C4-2B (cell line): ENCODE results near the gene GRIN2D.

Experiments used
- H3K27ac ChIP-seq: fragments of 450-650 bp; 2 replicates; pipeline ENCODE4 v1.5.1; 2017
- CTCF ChIP-seq: fragments of 450-650 bp; conservative IDR thresholded peaks from 2 replicates; pipeline ENCODE4 v1.5.1; 2017; ENCODE audit warnings: mild to moderate bottlenecking
- ZFX ChIP-seq: fragments of 450-650 bp; IDR thresholded peaks from 2 replicates; pipeline ENCODE4 v1.6.1; 2017

The GRIN2D gene

GRCh38 chr19:48393559-48394330 lies at the start of gene GRIN2D:
Gene GRIN2D, plus strand, starts transcription at chr19:48393668. Its CDS starts 4,725 bp downstream, at chr19:48398393.
- H3K27ac ChIP-seq: no peak within 1 kb of the TSS
- no peak for TF ChIP-seq CTCF
- TF ChIP-seq ZFX: no peak

GRCh38 chr19:48344892-48345291 lies 48.6 kb upstream of the GRIN2D start:
- no peak overlapping the region for H3K27ac ChIP-seq
- TF ChIP-seq ZFX (no peak), CTCF (no peak)

DNA sequence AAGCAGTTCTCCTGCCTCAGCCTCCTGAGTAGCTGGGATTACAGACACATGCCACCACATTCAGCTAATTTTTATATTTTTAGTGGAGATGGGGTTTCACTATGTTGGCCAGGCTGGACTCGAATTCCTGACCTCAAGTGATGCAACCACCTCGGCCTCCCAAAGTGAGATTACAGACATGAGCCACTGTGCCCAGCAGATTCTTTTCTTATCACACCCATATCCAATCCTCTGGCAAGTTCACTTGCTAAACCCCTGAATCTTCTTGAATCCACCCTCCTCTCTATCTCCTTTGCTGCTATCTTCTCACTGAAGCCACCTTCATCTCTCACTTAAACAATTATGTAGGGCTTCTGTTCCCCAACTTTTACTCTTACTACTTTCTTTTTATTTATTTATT lies 47.3 kb upstream of the GRIN2D start:
- no peak overlapping the region for H3K27ac ChIP-seq
- no peak for TF ChIP-seq CTCF
- TF ChIP-seq ZFX: no peak

GRCh38 chr19:48348045-48348444 lies 45.4 kb upstream of the GRIN2D start:
- H3K27ac ChIP-seq: no peak overlapping the region
- TF ChIP-seq CTCF (no peak), ZFX (no peak)

DNA sequence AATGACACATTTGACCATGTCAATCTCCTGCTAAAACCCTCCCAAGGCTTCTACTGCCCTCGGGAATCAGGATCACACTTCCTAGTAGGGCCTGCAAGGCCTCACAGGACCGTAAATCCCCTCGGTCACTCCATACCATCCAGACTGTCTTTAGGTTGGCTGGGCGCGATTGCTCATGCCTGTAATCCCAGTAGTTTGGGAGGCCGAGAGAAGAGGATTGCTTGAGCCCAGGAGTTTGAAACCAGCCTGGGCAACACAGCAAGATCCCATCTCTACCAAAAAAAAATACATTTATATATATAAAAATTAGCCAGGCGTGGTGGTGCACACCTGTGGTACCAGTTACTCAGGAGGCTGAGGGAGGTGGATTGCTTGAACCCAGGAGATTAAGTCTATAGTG lies 44.7 kb upstream of the GRIN2D start:
- H3K27ac ChIP-seq: no peak overlapping the region
- TF ChIP-seq CTCF (no peak), ZFX (no peak)

- TF ChIP-seq ZFX: no peak
- TF ChIP-seq CTCF: no peak
- H3K27ac ChIP-seq: no peak overlapping the region
Observed at GRCh38 chr19:48350856-48351255, 42.6 kb upstream of the GRIN2D start.

DNA sequence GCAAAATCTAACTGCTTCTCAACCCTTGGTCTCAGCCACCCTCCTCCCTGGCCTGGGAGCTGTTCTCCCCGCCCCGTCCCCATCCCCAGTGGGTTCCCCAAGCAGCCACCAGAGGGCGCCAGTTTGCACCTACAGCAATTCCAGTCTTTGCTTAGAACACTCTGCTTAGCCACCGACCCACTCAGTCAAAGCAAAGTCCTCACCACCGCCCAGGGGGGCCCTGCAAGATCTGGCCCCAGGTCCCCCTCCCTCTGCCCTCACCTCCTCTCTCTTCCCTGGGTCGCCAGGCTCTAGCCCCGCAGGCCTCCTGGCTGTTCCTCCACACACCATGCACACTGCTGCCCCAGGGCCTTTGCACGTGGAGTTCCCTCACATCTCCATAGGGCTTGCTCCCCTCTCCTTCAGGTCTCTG lies 42.1 kb upstream of the GRIN2D start:
- H3K27ac ChIP-seq: no peak overlapping the region
- peak; percentile 78 for TF ChIP-seq CTCF
- TF ChIP-seq ZFX: no peak
